K562 (cell line): ENCODE measurements around the gene AIF1. TPM values are rescaled to one million over a fixed set of nuclear protein-coding genes. Genes with fewer than 3 reads are reported as not detected.

ENCODE experiments used
- ATAC-seq: fragments of 200-7000 bp; cut with Tn5 transposase; 3 replicates; pipeline ENCODE4 v1.9.1; 2020; ENCODE audit warnings: moderate library complexity
- BruUV-seq: library from RNA; stranded (reverse); fragments of 400-500 nt; replicated peaks from 2 replicates; lab custom pipeline; 2021; lab: Mats Ljungman, UMichigan
- CTCF ChIA-PET: fragments of 300-600 bp; formaldehyde crosslinking; extraction: SDS; loops from one replicate; lab custom pipeline; 2021; ENCODE audit warnings: low intra/inter-chr PET ratio; lab: Yijun Ruan, JAX
- POLR2A ChIA-PET: fragments of 300-600, 350-650 bp; sonication (Branson Sonifier 250); formaldehyde crosslinking; extraction: SDS; loops from one replicate; lab custom pipeline; 2021; ENCODE audit warnings: antibody characterized with exemption, inconsistent platforms; lab: Yijun Ruan, JAX
- DNase-seq, 4 experiments: peaks; one replicate each; pipeline versions ENCODE4 v3.0.0 to v3.0.0-alpha.2; 2011 to 2018; ENCODE audit warnings: low spot score in 3 of 4, mixed read lengths in 3 of 4; ENCODE audit errors: extremely low read depth in 1 of 4
- FAIRE-seq: peaks from 2 replicates; lab custom pipeline; 2011; peaks lifted over from hg19 to GRCh38; lab: Jason Lieb, UNC
- H2AFZ ChIP-seq: 2 replicates; pipeline ENCODE4 v1.6.0; 2011; ENCODE audit warnings: low read depth, low read length, control low read depth, inconsistent platforms
- H3K27ac ChIP-seq: fragments of 200-600 bp; 3 replicates; pipeline ENCODE4 v1.8.0; 2011; ENCODE audit warnings: low read depth, mild to moderate bottlenecking, control low read depth, inconsistent platforms, low read length, moderate library complexity, mixed read lengths; ENCODE audit errors: extremely low read depth
- H3K27me3 ChIP-seq, 2 experiments: fragments of 300-600 bp in 1 of 2; 2 replicates in 1 of 2; 3 replicates in 1 of 2; pipeline versions ENCODE4 v1.6.0 to v1.8.0; 2011; ENCODE audit warnings: inconsistent platforms in 2 of 2, low read length in 2 of 2, mild to moderate bottlenecking in 1 of 2, mixed read lengths in 1 of 2, moderate library complexity in 1 of 2; ENCODE audit not compliant: control insufficient read depth in 2 of 2, insufficient read depth in 2 of 2
- H3K36me3 ChIP-seq: fragments of 300-600 bp; 3 replicates; pipeline ENCODE4 v1.8.0; 2011; ENCODE audit warnings: mild to moderate bottlenecking, low read length, inconsistent platforms; ENCODE audit not compliant: control insufficient read depth, insufficient read depth
- H3K4me1 ChIP-seq, 2 experiments: fragments of 200-600 bp in 1 of 2; replicated peaks in 1 of 2; 2 replicates in 1 of 2; 3 replicates in 1 of 2; pipeline versions ENCODE4 v1.5.1 to v1.8.0; 2011; ENCODE audit warnings: inconsistent platforms in 2 of 2, low read length in 2 of 2, mild to moderate bottlenecking in 1 of 2, mixed read lengths in 1 of 2, moderate library complexity in 1 of 2; ENCODE audit not compliant: control insufficient read depth in 2 of 2, insufficient read depth in 2 of 2
- H3K4me2 ChIP-seq: 2 replicates; pipeline ENCODE4 v1.6.1; 2011; ENCODE audit warnings: low read length, control low read depth, inconsistent platforms, mixed read lengths; ENCODE audit not compliant: insufficient read depth
- H3K4me3 ChIP-seq: fragments of 200-600 bp; sonication (generic), shearing (Covaris generic); 2 replicates; pipeline ENCODE4 v1.5.1; 2016; ENCODE audit warnings: control low read depth, inconsistent platforms
- H3K79me2 ChIP-seq: fragments of 200-600 bp; 3 replicates; pipeline ENCODE4 v1.8.0; 2011; ENCODE audit warnings: low read length, inconsistent platforms; ENCODE audit not compliant: control insufficient read depth, insufficient read depth
- H3K9ac ChIP-seq, 2 experiments: 2 replicates each; pipeline versions ENCODE4 v1.6.0 to v1.6.1; 2011; ENCODE audit warnings: low read depth in 2 of 2, low read length in 2 of 2, control low read depth in 1 of 2, inconsistent platforms in 1 of 2, mild to moderate bottlenecking in 1 of 2, mixed read lengths in 1 of 2; ENCODE audit not compliant: insufficient read depth in 1 of 2
- H3K9me1 ChIP-seq: one replicate; pipeline ENCODE4 v1.6.0; 2011; ENCODE audit warnings: inconsistent platforms, mild to moderate bottlenecking, low read length, moderate library complexity; ENCODE audit not compliant: control insufficient read depth, insufficient read depth
- H3K9me3 ChIP-seq: replicated peaks from 2 replicates; pipeline ENCODE4 v1.5.1; 2011; ENCODE audit warnings: low read depth, low read length, inconsistent platforms; ENCODE audit not compliant: control insufficient read depth, insufficient read depth
- H4K20me1 ChIP-seq: replicated peaks from 2 replicates; pipeline ENCODE4 v1.6.1; 2011; ENCODE audit warnings: low read length, inconsistent platforms, mixed read lengths; ENCODE audit not compliant: control insufficient read depth, insufficient read depth
- BRD9 ChIP-seq: fragments of 450-650 bp; IDR thresholded peaks from 2 replicates; pipeline ENCODE4 v1.6.1; 2018; ENCODE audit warnings: low read depth; ENCODE audit not compliant: partially characterized antibody
- FOXK1 ChIP-seq: sonication (generic); formaldehyde crosslinking; IDR thresholded peaks from 2 replicates; pipeline ENCODE4 v1.8.0; 2022; ENCODE audit warnings: missing genetic modification reagents, mild to moderate bottlenecking, borderline replicate concordance
- ZNF76 ChIP-seq: fragments of 250-450 bp; sonication (Bioruptor Pico); IDR thresholded peaks from 2 replicates; pipeline ENCODE4 v1.4.0; 2020; ENCODE audit warnings: mild to moderate bottlenecking, moderate library complexity, borderline replicate concordance
- WGBS: fragments of 100-300 bp; shearing (Covaris generic); methylation state at CpG from one replicate; pipeline ENCODE4 v1.1.6; 2016; ENCODE audit warnings: low coverage, mixed read lengths; ENCODE audit not compliant: insufficient coverage; ENCODE audit errors: missing lambda C conversion rate; 5-methylcytosine and 5-hydroxymethylcytosine counted together
- in situ Hi-C: fragments of 300-500 bp; cut with MboI; formaldehyde crosslinking; loops from 4 replicates; pipeline ENCODE4 v1.15.0; 2018; ENCODE audit warnings: inconsistent platforms, mixed read lengths
- intact Hi-C: fragments of 100-400 bp; cut with micrococcal nuclease; formaldehyde crosslinking; loops from 2 replicates; pipeline ENCODE4 v1.14.2; 2022
- polyA plus RNA-seq, 8 experiments: library from polyadenylated mRNA; depleted of rRNA in 4 of 8; stranded (reverse) in 5 of 8; unstranded in 3 of 8; fragments of >200 nt; fragmentation: Nextera tagmentation in 2 of 8; fragmentation: Illumina TruSeq in 1 of 8; extraction: Ambion mirVana in 2 of 8; extraction: Trizol in 1 of 8; gene quantifications; 2 replicates each; pipeline versions ENCODE4 v1.2.1 to v1.2.3, GENCODE V29; 2011 to 2014; ENCODE audit warnings: inconsistent platforms in 1 of 8, missing spikeins in 1 of 8
- total RNA-seq, 7 experiments: library from RNA; depleted of rRNA in 6 of 7; stranded (reverse); fragments of >200 nt in 6 of 7; fragmentation: Illumina TruSeq in 2 of 7; extraction: Trizol in 2 of 7; gene quantifications; 2 replicates each; pipeline versions ENCODE4 v1.2.1 to v1.2.3, GENCODE V29; 2011 to 2021; ENCODE audit warnings: low replicate concordance in 1 of 7
- TF ChIP-seq, protein P1 (sequence below): fragments of 450-650 bp; IDR thresholded peaks from 2 replicates; pipeline ENCODE4 v1.6.1; 2018; ENCODE audit not compliant: partially characterized antibody
- TF ChIP-seq, protein P2 (sequence below): sonication (generic); formaldehyde crosslinking; IDR thresholded peaks from 2 replicates; pipeline ENCODE4 v1.8.1; 2023; ENCODE audit warnings: mild to moderate bottlenecking, missing genetic modification reagents
- TF ChIP-seq, protein P3 (sequence below): sonication (generic); formaldehyde crosslinking; IDR thresholded peaks from 2 replicates; pipeline ENCODE4 v1.8.1; 2023; ENCODE audit warnings: mild to moderate bottlenecking, missing genetic modification reagents

The AIF1 gene
- total and polyA plus RNA-seq, 9 of the 15 experiments (the other 6 are each of a cell fraction or from before 2014, with no cell fraction given): 9.4 to 33.4 (median 19.4) TPM

DNA sequence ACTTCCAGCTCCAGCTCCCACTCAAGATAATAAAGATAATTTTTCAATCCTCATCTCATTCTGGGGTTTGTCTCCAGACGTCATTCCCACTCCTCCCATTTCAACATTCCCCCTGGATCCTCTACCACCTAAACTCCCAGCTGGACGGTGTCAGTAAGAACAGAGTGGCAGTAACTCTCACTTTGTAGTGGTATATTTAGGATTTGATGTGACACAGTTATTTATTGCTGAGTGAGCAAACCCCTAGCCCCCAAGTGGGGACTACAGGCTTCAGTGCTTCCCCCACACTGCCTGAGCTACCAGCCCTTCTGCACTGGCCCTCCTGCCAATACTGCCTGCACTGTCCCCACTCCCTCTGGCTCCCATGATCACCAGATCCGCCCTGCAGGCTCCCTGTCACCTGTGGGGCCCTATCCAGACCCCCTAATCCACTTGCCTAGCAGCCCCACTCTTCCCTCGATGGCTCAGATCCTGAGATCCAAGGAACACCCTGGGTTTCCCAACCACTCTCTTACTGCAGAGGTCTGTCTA is 43.2 kb downstream of the AIF1 start:
- Histone ChIP-seq H3K36me3 (peaks cover 56% of the 10 kb centered on the region), H2AFZ (no peak overlapping the region), H3K9me1 (no peaks in the 10 kb centered on the region), H3K9ac (peak overlapping the region; percentile 80 to 89), H3K27me3 (no peaks in the 10 kb centered on the region), H3K4me1 (peaks cover 45 to 61% of the 10 kb centered on the region in 2 experiments), H3K27ac (peak overlapping the region; percentile 80; the same call in 2 of the 3 replicates), H3K9me3 (no peaks in the 10 kb centered on the region), H3K4me3 (peak overlapping the region; percentile 52), H3K79me2 (peaks cover 81% of the 10 kb centered on the region), H4K20me1 (peaks cover 8% of the 10 kb centered on the region; the same call in 1 of the 2 replicates), H3K4me2 (peak overlapping the region; percentile 54)
- BruUV-seq: no TSS peak
- POLR2A ChIA-PET: interaction anchor here (0.6 to 9.8 kb wide), 17 partner anchors 11 to 245 kb away, joined by 3 to 182 read pairs (median 3); partner anchors contain the start of genes CLIC1, DDAH2, LSM2 and LY6G5B
- CTCF ChIA-PET: no interaction called here
- WGBS: 56% methylated on average over 4 of the region's 4 CpGs
- intact Hi-C loops (no loop called here), in situ Hi-C loops (no loop called here)
- DNase-seq (no peak), FAIRE-seq (no peak), ATAC-seq (0 out of 3 replicates have a peak, but pooled peaks have one; percentile 2)
- TF ChIP-seq FOXK1 (CRISPR knock-in tag) (no peak), BRD9 (no peak), ZNF76 (CRISPR knock-in tag) (no peak)
- TF ChIP-seq, protein P1, sequence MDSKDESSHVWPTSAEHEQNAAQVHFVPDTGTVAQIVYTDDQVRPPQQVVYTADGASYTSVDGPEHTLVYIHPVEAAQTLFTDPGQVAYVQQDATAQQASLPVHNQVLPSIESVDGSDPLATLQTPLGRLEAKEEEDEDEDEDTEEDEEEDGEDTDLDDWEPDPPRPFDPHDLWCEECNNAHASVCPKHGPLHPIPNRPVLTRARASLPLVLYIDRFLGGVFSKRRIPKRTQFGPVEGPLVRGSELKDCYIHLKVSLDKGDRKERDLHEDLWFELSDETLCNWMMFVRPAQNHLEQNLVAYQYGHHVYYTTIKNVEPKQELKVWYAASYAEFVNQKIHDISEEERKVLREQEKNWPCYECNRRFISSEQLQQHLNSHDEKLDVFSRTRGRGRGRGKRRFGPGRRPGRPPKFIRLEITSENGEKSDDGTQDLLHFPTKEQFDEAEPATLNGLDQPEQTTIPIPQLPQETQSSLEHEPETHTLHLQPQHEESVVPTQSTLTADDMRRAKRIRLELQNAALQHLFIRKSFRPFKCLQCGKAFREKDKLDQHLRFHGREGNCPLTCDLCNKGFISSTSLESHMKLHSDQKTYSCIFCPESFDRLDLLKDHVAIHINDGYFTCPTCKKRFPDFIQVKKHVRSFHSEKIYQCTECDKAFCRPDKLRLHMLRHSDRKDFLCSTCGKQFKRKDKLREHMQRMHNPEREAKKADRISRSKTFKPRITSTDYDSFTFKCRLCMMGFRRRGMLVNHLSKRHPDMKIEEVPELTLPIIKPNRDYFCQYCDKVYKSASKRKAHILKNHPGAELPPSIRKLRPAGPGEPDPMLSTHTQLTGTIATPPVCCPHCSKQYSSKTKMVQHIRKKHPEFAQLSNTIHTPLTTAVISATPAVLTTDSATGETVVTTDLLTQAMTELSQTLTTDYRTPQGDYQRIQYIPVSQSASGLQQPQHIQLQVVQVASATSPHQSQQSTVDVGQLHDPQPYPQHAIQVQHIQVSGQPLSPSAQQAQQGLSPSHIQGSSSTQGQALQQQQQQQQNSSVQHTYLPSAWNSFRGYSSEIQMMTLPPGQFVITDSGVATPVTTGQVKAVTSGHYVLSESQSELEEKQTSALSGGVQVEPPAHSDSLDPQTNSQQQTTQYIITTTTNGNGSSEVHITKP: no peak
- TF ChIP-seq, protein P2, sequence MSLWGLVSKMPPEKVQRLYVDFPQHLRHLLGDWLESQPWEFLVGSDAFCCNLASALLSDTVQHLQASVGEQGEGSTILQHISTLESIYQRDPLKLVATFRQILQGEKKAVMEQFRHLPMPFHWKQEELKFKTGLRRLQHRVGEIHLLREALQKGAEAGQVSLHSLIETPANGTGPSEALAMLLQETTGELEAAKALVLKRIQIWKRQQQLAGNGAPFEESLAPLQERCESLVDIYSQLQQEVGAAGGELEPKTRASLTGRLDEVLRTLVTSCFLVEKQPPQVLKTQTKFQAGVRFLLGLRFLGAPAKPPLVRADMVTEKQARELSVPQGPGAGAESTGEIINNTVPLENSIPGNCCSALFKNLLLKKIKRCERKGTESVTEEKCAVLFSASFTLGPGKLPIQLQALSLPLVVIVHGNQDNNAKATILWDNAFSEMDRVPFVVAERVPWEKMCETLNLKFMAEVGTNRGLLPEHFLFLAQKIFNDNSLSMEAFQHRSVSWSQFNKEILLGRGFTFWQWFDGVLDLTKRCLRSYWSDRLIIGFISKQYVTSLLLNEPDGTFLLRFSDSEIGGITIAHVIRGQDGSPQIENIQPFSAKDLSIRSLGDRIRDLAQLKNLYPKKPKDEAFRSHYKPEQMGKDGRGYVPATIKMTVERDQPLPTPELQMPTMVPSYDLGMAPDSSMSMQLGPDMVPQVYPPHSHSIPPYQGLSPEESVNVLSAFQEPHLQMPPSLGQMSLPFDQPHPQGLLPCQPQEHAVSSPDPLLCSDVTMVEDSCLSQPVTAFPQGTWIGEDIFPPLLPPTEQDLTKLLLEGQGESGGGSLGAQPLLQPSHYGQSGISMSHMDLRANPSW: no peak
- TF ChIP-seq, protein P3, sequence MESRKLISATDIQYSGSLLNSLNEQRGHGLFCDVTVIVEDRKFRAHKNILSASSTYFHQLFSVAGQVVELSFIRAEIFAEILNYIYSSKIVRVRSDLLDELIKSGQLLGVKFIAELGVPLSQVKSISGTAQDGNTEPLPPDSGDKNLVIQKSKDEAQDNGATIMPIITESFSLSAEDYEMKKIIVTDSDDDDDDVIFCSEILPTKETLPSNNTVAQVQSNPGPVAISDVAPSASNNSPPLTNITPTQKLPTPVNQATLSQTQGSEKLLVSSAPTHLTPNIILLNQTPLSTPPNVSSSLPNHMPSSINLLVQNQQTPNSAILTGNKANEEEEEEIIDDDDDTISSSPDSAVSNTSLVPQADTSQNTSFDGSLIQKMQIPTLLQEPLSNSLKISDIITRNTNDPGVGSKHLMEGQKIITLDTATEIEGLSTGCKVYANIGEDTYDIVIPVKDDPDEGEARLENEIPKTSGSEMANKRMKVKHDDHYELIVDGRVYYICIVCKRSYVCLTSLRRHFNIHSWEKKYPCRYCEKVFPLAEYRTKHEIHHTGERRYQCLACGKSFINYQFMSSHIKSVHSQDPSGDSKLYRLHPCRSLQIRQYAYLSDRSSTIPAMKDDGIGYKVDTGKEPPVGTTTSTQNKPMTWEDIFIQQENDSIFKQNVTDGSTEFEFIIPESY (CRISPR knock-in tag): no peak
